Ramos (cell line): ENCODE results near the gene CHAC1.
"Not testable (repeated sequence)": the region's sequence is repeated elsewhere in the genome, so short reads cannot be mapped to it uniquely, and the experiment has no call there.

ENCODE experiments used
- in situ Hi-C: fragments of 300-500 bp; cut with MboI; formaldehyde crosslinking; loops from one replicate; pipeline ENCODE4 v1.14.3; 2022; ENCODE audit warnings: low sequenced_read_pairs; ENCODE audit not compliant: unreplicated experiment

Gene CHAC1

GRCh38 chr15:40936709-40937666 lies 16.3 kb upstream of the CHAC1 start:
- in situ Hi-C loops, result no loop called here

GRCh38 chr15:40937762-40938535 lies 15.3 kb upstream of the CHAC1 start:
- in situ Hi-C loops, result no loop called here

- in situ Hi-C loops, result no loop called here
These were observed 14.8 kb upstream of the CHAC1 start for GRCh38 chr15:40938536-40938870.

GRCh38 chr15:40940296-40940801 lies 12.9 kb upstream of the CHAC1 start:
- in situ Hi-C loops, result no loop called here

GRCh38 chr15:40941068-40941527 lies 12.2 kb upstream of the CHAC1 start:
- in situ Hi-C loops, result no loop called here

- in situ Hi-C loops, result no loop called here
These were observed 11.5 kb upstream of the CHAC1 start for GRCh38 chr15:40941528-40942336.

GRCh38 chr15:40942337-40942854 lies 10.9 kb upstream of the CHAC1 start:
- in situ Hi-C loops, result no loop called here

GRCh38 chr15:40942878-40943277 lies 10.4 kb upstream of the CHAC1 start:
- in situ Hi-C loops, result no loop called here

- in situ Hi-C loops, result no loop called here
These were observed 9.4 kb upstream of the CHAC1 start for GRCh38 chr15:40943764-40944365.

GRCh38 chr15:40944510-40945296 lies 8.6 kb upstream of the CHAC1 start:
- in situ Hi-C loops, result no loop called here

- in situ Hi-C loops, result no loop called here
These were observed 4.4 kb upstream of the CHAC1 start for GRCh38 chr15:40948706-40949473.

GRCh38 chr15:40949756-40950207 lies 3.5 kb upstream of the CHAC1 start:
- in situ Hi-C loops, result no loop called here

- in situ Hi-C loops, result no loop called here
These were observed 1.5 kb upstream of the CHAC1 start for GRCh38 chr15:40951764-40952163.

GRCh38 chr15:40952301-40952900 lies 870 bp upstream of the CHAC1 start:
- in situ Hi-C loops, result no loop called here

- in situ Hi-C loops, result no loop called here
These were observed 423 bp downstream of the CHAC1 start for GRCh38 chr15:40953713-40954074.

GRCh38 chr15:40954158-40954848 lies 1.0 kb downstream of the CHAC1 start:
- in situ Hi-C loops, result not testable (repeated sequence)
